A549 (cell line): ENCODE results near the gene SH3PXD2B. TPM values are rescaled to one million over a fixed set of nuclear protein-coding genes. Genes with fewer than 3 reads are reported as not detected.

Experiments used
- ATAC-seq, 2 experiments: fragments of 200-7000 bp in 1 of 2; fragments of >200 bp in 1 of 2; cut with Nextera tagmentation in 1 of 2; cut with Tn5 transposase in 1 of 2; 3 replicates each; pipeline versions ENCODE4 v1.8.0 to v1.9.1; 2018 to 2020; ENCODE audit warnings: mild to moderate bottlenecking in 1 of 2, moderate library complexity in 1 of 2
- CTCF ChIA-PET: fragments of 300-600 bp; sonication (Branson Sonifier 250); formaldehyde crosslinking; extraction: SDS; loops from one replicate; lab custom pipeline; 2021; ENCODE audit warnings: antibody characterized with exemption, inconsistent platforms; lab: Yijun Ruan, JAX
- POLR2A ChIA-PET: fragments of 350-600 bp; formaldehyde crosslinking; extraction: SDS; loops from one replicate; lab custom pipeline; 2021; ENCODE audit warnings: antibody characterized with exemption, inconsistent platforms; lab: Yijun Ruan, JAX
- DNase-seq, 2 experiments: peaks; one replicate each; pipeline versions ENCODE4 v3.0.0 to v3.0.0-alpha.2; 2011 to 2016; ENCODE audit warnings: low read depth in 1 of 2, low spot score in 1 of 2
- FAIRE-seq: peaks from 2 replicates; lab custom pipeline; 2011; peaks lifted over from hg19 to GRCh38; lab: Jason Lieb, UNC
- H3K27ac ChIP-seq, 2 experiments: fragments of >200 bp; sonication (Bioruptor Twin); formaldehyde crosslinking; 3 replicates each; pipeline ENCODE4 v1.5.1; 2016 to 2017
- H3K4me1 ChIP-seq: fragments of >200 bp; sonication (Bioruptor Twin); formaldehyde crosslinking; 3 replicates; pipeline ENCODE4 v1.6.1; 2016
- H3K4me2 ChIP-seq: fragments of >200 bp; sonication (Bioruptor Twin); formaldehyde crosslinking; 3 replicates; pipeline ENCODE4 v1.6.1; 2016
- H3K4me3 ChIP-seq: fragments of >200 bp; sonication (Bioruptor Twin); formaldehyde crosslinking; 3 replicates; pipeline ENCODE4 v1.5.1; 2016
- H3K9me3 ChIP-seq: fragments of >200 bp; sonication (Bioruptor Twin); formaldehyde crosslinking; 3 replicates; pipeline ENCODE4 v1.6.1; 2016
- BCL3 ChIP-seq: fragments of >200 bp; sonication (Bioruptor Twin); formaldehyde crosslinking; IDR thresholded peaks from 3 replicates; pipeline ENCODE4 v1.6.1; 2016
- CEBPB ChIP-seq, 2 experiments: fragments of >200 bp in 1 of 2; sonication (Bioruptor Twin) in 1 of 2; formaldehyde crosslinking in 1 of 2; IDR thresholded peaks; 2 replicates each; pipeline ENCODE4 v1.6.1; 2012 to 2016
- CTCF ChIP-seq: fragments of >200 bp; sonication (Bioruptor Twin); formaldehyde crosslinking; IDR thresholded peaks from 3 replicates; pipeline ENCODE4 v1.5.1; 2016
- E2F6 ChIP-seq: IDR thresholded peaks from 2 replicates; pipeline ENCODE4 v1.6.1; 2012; ENCODE audit warnings: low read depth, borderline replicate concordance
- EHF ChIP-seq: fragments of 250-450 bp; sonication (Bioruptor Pico); IDR thresholded peaks from 2 replicates; pipeline ENCODE4 v1.5.0; 2020; ENCODE audit warnings: mild to moderate bottlenecking
- EHMT2 ChIP-seq: fragments of 200-600 bp; sonication (generic); IDR thresholded peaks from 2 replicates; pipeline ENCODE4 v1.6.1; 2016; ENCODE audit warnings: antibody characterized with exemption, low read depth, mild to moderate bottlenecking, moderate library complexity
- ESRRA ChIP-seq: fragments of 150-350 bp; IDR thresholded peaks from 2 replicates; pipeline ENCODE4 v1.6.1; 2014; ENCODE audit warnings: mild to moderate bottlenecking, low read length, borderline replicate concordance
- FOSB ChIP-seq: fragments of 250-450 bp; sonication (Bioruptor Pico); IDR thresholded peaks from 2 replicates; pipeline ENCODE4 v1.5.0; 2020; ENCODE audit warnings: mild to moderate bottlenecking, moderate library complexity
- FOSL2 ChIP-seq, 2 experiments: fragments of 450-650 bp in 1 of 2; fragments of >200 bp in 1 of 2; sonication (Bioruptor Twin) in 1 of 2; formaldehyde crosslinking; IDR thresholded peaks; 2 replicates each; pipeline versions ENCODE4 v1.5.0 to v1.6.1; 2016 to 2020; ENCODE audit warnings: mild to moderate bottlenecking in 1 of 2, moderate library complexity in 1 of 2
- HDAC2 ChIP-seq: fragments of 200-600 bp; sonication (generic); IDR thresholded peaks from 2 replicates; pipeline ENCODE4 v1.6.1; 2016
- KDM5A ChIP-seq: fragments of 200-600 bp; sonication (generic); IDR thresholded peaks from 2 replicates; pipeline ENCODE4 v1.6.1; 2016; ENCODE audit warnings: antibody characterized with exemption, mild to moderate bottlenecking
- MAZ ChIP-seq: fragments of 150-350 bp; IDR thresholded peaks from 2 replicates; pipeline ENCODE4 v1.6.1; 2014; ENCODE audit warnings: antibody characterized with exemption, low read depth, low read length, borderline replicate concordance
- PBX3 ChIP-seq: IDR thresholded peaks from 2 replicates; pipeline ENCODE4 v1.6.1; 2012
- USF2 ChIP-seq: fragments of 450-650 bp; IDR thresholded peaks from 2 replicates; pipeline ENCODE4 v1.6.1; 2014; ENCODE audit warnings: antibody characterized with exemption
- WGBS: methylation state at CpG from one replicate; pipeline ENCODE4 v1.1.6; 2017; ENCODE audit errors: missing lambda C conversion rate; 5-methylcytosine and 5-hydroxymethylcytosine counted together
- polyA plus RNA-seq, 4 experiments: library from polyadenylated mRNA; depleted of rRNA in 3 of 4; stranded (reverse); fragments of >200 nt; fragmentation: RNase III in 1 of 4; extraction: RNeasy Plus Mini Kit Qiagen cat#74134 plus additional on column Dnase treatment in 1 of 4; gene quantifications; 2 replicates in 3 of 4; 3 replicates in 1 of 4; pipeline ENCODE4 v1.2.3, GENCODE V29; 2011 to 2017

Gene SH3PXD2B
- polyA plus RNA-seq, 2 of the 4 experiments (the other 2 are of a cell fraction): 15.1 to 15.5 TPM

- 96% methylated on average over 5 of the region's 5 CpGs for WGBS
- no peak for ATAC-seq
- Histone ChIP-seq H3K4me3 (no peak overlapping the region), H3K4me2 (no peak overlapping the region), H3K4me1 (no peaks in the 10 kb centered on the region), H3K27ac (no peak overlapping the region), H3K9me3 (no peaks in the 10 kb centered on the region)
- TF ChIP-seq CTCF: no peak
- no peak for TF ChIP-seq FOSL2 (IDR thresholded peaks at IDR 0.05)
- TF ChIP-seq FOSL2 (CRISPR knock-in tag; IDR thresholded peaks at IDR 0.05): no peak
- TF ChIP-seq FOSB: no peak
- TF ChIP-seq CEBPB (IDR thresholded peaks at IDR 0.05): no peak
- TF ChIP-seq PBX3: no peak
- ChIA-PET POLR2A (no interaction called here), CTCF (interaction anchor here (0.7 to 1.0 kb wide), 2 partner anchors 12 to 28 kb away, joined by 3 read pairs; no protein-coding TSS in a partner anchor)
- no peak for DNase-seq
- no peak for FAIRE-seq
Observed at GRCh38 chr5:172348084-172348483, 106.2 kb downstream of the SH3PXD2B start.

DNA sequence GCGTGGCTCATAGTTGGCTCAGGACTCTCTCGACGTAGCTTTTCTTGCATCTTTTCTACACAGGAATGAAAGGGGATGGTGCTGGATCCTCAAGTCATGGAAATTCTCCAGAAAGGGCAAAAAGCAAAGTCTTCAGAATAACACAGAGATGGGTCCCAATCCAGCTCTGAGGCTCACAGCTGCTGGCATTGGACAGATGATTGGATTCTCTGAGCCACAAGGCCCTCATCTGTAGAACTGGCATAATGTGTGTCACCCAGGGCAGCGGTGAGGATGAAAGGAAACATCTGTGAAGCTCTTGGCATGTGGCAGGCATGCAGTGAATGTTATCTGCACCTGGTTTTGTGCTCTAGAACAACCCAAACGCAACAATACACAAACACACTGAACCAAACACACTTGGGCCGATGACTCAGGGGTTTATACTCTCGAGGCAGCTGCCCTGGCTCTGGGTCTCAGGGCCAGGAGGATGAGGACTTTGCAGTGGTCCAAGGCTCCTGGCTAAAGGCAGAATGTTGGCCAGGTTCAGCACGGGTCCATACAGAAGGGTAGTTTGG lies 106.8 kb downstream of the SH3PXD2B start:
- ChIA-PET POLR2A (no interaction called here), CTCF (interaction anchor here (0.7 to 1.2 kb wide), 4 partner anchors 12 to 242 kb away, joined by 3 to 4 read pairs (median 3); no protein-coding TSS in a partner anchor)
- FAIRE-seq (no peak), ATAC-seq (no peak), DNase-seq (no peak)
- no peak overlapping the region for H3K4me3 ChIP-seq
- TF ChIP-seq HDAC2 (no peak), EHMT2 (no peak), MAZ (no peak), ESRRA (no peak), BCL3 (no peak), E2F6 (no peak), USF2 (no peak)
- no peaks in the 10 kb centered on the region for H3K4me1 ChIP-seq
- no peak overlapping the region for H3K27ac ChIP-seq
- 92% methylated on average over 8 of the region's 8 CpGs for WGBS
- no peak overlapping the region for H3K4me2 ChIP-seq
- H3K9me3 ChIP-seq: no peaks in the 10 kb centered on the region

DNA sequence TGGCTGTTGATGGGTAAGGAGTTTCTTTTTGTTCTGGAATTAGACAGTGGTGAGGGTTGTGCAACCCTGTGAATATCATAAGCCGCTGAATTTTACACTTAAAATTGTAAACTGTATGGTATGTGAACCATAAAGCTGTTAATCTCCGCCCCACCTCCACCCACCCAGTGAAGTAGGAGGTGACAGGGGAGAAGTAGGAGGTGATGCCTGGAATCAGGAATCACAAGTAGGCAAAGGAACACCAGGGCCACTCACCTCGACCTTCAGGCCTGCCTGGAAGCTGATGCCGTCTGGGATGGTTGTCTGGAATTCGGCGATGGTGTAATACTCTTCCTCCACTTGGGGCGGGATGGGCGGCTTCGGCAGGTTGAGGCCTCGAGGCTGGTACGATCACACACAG lies 108.4 kb downstream of the SH3PXD2B start:
- H3K4me2 ChIP-seq: no peak overlapping the region
- TF ChIP-seq EHF (CRISPR knock-in tag) (no peak), BCL3 (no peak), KDM5A (no peak)
- POLR2A ChIA-PET: no interaction called here
- WGBS: 86% methylated on average over 11 of the region's 11 CpGs
- no peak overlapping the region for H3K27ac ChIP-seq
- H3K4me1 ChIP-seq: no peaks in the 10 kb centered on the region
- H3K4me3 ChIP-seq: no peak overlapping the region
- CTCF ChIA-PET: no interaction called here
- no peak for FAIRE-seq
- no peak for DNase-seq
- H3K9me3 ChIP-seq: no peaks in the 10 kb centered on the region
- no peak for ATAC-seq
